GM19395 (cell line): ENCODE data around the gene TNFAIP3.

ENCODE experiments used
- ATAC-seq: cut with Tn5 transposase; IDR thresholded peaks from one replicate; pipeline ENCODE4 v1.9.1; 2021; ENCODE audit warnings: mild to moderate bottlenecking, moderate library complexity; ENCODE audit not compliant: unreplicated experiment

TNFAIP3 gene

GRCh38 chr6:137896647-137897046 is 29.6 kb downstream of the TNFAIP3 start:
- no peak for ATAC-seq

GRCh38 chr6:137900815-137901214 is 33.8 kb downstream of the TNFAIP3 start:
- no peak for ATAC-seq

DNA sequence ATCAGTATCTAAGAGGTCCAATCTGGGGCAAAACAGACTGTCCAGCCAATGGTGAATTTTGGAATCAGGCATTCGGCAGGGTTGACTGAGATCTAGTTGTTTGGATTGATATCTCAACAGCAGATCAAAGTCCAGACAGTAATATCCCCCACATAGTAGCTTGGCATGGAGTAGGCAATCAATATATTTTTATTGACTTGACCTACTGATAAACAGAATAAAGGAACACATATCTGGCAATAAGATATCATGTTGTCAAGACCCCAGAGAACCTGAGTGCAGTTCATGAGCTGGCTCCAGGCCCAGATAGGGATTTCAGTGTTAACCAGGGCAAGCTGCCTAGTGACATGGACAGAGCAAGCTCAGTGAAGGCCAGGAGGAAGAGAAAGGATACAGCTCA is 34.4 kb downstream of the TNFAIP3 start:
- ATAC-seq: no peak

DNA sequence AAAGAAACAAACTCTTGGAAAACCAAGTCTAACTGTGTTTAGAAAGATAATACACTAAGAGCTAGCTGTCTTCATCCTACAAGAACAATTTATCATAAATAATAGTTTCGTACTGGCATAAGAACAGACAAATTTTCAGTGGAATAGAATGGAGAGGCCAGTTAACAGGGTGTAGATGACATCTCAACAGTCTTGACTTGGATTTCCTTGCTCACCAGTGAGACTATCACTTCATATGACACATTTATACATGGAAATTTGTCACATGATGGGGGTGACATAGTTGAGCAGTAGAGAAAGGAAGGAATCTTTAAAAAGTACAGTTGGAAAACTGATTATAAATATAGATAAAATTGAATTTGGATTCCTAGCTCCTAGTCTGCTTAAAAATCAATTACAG is 35.6 kb downstream of the TNFAIP3 start:
- no peak for ATAC-seq

GRCh38 chr6:137903274-137903932 is 36.3 kb downstream of the TNFAIP3 start:
- no peak for ATAC-seq

GRCh38 chr6:137903933-137904821 is 37.1 kb downstream of the TNFAIP3 start:
- peak; percentile 85 for ATAC-seq

DNA sequence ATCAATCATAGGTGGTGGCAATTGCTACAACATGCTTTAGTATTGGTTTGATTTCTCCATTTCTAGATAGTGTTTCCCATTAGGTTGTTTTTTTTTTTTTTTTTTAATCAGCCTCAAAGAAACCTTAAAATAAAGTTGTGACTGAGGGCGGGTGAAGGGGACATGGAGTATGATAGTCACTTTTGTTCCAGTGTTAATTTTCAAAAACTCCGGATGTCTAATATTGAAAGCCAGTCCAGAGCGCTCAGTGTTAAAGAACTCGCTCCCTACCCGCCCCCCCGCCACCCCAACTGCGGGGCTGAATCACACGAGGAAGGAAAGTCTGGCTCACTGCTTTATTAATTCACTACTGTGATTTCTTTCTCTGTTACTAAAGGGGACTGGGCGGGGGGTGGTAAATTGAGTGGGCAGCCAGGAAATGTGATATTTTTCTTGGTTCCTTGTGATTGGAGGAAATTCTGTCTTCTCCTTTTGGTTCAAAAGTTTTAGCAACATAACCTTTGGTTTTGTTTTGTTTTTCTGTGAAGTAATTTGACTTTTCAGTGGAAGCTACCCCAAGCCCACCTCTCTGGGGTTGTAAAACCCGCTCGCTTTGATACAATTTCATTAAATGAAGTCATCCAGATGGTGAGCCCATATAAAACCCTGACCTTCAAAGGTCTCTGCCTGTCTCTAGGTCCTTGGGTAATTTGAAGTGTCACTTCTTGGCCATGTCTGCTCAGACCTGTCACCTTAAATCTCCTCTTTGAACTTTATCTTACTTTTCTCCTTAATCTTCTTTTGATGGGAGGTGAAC is 38.0 kb downstream of the TNFAIP3 start:
- peak; percentile 56 for ATAC-seq

DNA sequence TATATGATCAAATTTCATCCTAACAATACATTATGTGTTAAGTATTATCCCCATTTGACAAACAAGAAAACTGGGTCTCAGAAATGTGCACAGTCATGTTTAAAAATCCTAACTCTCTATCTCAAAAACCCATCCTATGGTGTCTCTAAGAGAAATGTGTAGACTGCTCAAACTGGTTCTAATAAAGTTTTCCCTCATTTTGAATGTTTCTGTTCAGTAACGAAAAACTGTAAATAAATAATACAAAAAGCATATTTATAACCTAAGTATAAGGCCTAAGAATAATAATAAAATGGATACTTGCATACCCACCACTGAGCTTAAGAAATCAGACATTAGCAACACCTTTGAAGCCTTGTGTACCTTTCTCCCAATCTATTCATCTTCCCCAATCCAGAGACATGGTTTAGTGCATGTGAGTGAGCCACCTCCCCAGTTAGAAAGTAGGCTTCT is 39.0 kb downstream of the TNFAIP3 start:
- no peak for ATAC-seq

- ATAC-seq: no peak
Observed at GRCh38 chr6:137907170-137907569, 40.1 kb downstream of the TNFAIP3 start.

- no peak for ATAC-seq
Observed at GRCh38 chr6:137909533-137909932, 42.5 kb downstream of the TNFAIP3 start.

GRCh38 chr6:137910424-137910834 is 43.4 kb downstream of the TNFAIP3 start:
- no peak for ATAC-seq

DNA sequence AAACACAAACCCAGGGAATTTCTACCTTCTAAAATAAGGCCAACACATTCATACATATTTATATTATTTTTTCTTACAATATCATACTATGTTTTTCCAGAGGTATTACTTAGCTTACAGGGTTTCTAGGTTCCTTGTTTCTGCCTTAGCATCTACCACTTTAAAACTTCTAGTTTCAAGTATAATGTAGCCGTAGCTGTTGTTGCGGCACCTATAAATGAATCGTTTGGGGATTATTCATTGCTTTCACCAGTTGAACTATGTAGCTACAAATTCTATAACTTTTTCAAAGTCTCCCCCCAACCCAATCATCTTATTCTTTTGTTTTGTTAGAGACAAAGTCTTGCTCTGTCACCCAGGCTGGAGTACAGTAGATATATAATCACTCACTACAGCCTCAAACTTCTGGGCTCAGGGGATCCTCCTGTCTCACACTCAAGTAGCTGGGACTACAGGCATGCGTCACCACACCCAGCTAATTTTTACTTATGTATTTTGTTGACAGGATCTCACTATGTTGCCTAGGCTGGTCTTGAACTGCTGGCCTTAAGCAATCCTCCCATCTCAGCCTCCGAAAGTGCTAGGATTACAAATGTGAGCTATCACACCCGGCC is 43.9 kb downstream of the TNFAIP3 start:
- no peak for ATAC-seq

- peak; percentile 51 for ATAC-seq
Observed at GRCh38 chr6:137911675-137912191, 44.7 kb downstream of the TNFAIP3 start.

GRCh38 chr6:137912813-137913212 is 45.8 kb downstream of the TNFAIP3 start:
- no peak for ATAC-seq

DNA sequence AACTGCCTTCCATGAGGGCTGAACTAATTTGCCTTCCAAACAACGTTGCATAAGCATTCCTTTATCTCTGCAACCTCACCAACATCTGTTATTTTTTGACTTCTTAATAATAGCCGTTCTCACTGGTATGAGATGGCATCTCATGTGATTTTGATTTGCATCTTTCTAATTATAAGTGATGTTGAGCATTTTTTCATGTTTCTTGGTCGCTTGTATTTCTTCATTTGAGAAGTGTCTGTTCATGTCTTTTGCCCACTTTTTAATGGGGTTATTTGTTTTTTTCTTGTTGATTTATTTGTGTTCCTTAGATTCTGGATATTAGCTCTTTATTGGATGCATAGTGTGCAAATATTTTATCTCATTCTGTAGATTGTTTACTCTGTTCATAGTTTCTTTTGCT is 46.4 kb downstream of the TNFAIP3 start:
- ATAC-seq: no peak

- ATAC-seq: no peak
Observed at GRCh38 chr6:137913996-137914529, 47.0 kb downstream of the TNFAIP3 start.

DNA sequence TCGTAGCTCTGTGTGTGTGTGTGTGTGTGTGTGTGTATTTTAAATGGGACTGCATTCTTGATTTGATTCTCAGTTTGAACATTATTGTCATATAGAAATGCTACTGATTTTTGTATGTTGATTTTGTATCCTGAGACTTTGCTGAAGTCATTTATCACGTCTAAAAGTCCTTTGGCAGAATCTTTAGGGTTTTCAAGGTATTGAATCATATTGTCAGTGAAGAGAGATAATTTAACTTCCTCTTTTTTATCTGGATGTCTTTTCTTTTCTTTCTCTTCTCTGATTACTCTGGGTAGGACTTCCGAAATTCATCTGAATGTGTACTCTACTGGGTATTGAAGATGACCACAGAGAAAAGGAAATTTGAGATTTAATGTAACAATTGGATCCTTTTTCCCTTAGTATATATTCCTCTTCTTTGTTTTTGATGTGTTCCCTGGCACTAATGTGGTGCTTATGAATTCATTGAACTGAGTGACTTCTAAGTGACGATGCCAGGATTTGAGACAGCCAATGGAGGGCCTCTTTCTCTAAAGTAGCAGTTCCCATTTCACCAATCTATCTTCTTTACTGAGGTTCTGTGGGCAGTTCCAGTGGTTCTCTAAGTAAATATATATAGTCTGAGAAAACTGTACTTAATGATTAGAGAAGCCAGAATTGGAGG is 47.6 kb downstream of the TNFAIP3 start:
- no peak for ATAC-seq

GRCh38 chr6:137915790-137916189 is 48.7 kb downstream of the TNFAIP3 start:
- no peak for ATAC-seq

- no peak for ATAC-seq
Observed at GRCh38 chr6:137917551-137918325, 50.7 kb downstream of the TNFAIP3 start.
